ENCODE measurements around the gene RGMA. TPM values are rescaled to one million over a fixed set of nuclear protein-coding genes. Genes with fewer than 3 reads are reported as not detected.

Gene RGMA
- total and polyA plus RNA-seq, 2 donors (not counting 3 experiments of a cell fraction or from before 2014, with no cell fraction given): 0.06 to 0.13 TPM

DNA sequence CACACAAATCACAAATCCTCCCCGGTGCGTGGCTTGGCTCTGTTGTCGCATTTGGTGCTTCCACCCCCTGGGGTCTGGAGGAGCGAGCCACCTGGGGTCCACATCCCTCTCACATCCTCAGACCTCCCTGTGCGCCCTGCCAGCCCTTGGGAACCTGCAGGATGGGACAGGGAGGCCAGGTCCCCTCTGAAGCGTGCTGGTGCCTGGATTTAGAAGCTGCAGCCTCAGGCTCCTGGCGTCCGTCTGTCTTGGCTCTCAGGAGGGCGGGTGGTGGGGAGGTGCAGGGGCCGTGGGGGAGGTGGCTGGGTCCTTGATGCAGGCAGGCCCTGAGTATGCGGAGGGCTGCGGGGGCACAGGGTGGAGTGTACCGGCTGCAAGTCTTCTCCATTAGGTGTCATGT lies 38.4 kb downstream of the RGMA start:
- no peak overlapping the region for H2AFZ ChIP-seq (ENCODE audit: low read depth, low read length)
- no peak overlapping the region for H3K9ac ChIP-seq (replicated peaks; ENCODE audit: extremely low read depth, insufficient read depth, low read length)
- H3K4me3 ChIP-seq (replicated peaks in 1 of 3; ENCODE audit: insufficient read depth in 1 of 3, low read depth in 1 of 3, low read length in 3 of 3): no peak overlapping the region
- H3K27me3 ChIP-seq (ENCODE audit: control insufficient read depth in 2 of 2, insufficient read depth in 2 of 2, low read length in 2 of 2): no peaks in the 10 kb centered on the region
- no peak overlapping the region for H3K4me2 ChIP-seq (ENCODE audit: insufficient read depth, low read length)
- no peak for FAIRE-seq
- DNase-seq (ENCODE audit: low read depth, low spot score): no peak
- no peaks in the 10 kb centered on the region for H3K79me2 ChIP-seq (ENCODE audit: control insufficient read depth, insufficient read depth, low read length)
- H3K9me1 ChIP-seq (replicated peaks; ENCODE audit: control insufficient read depth, extremely low read depth, insufficient read depth, low read length): no peaks in the 10 kb centered on the region
- no peaks in the 10 kb centered on the region for H4K20me1 ChIP-seq (replicated peaks; ENCODE audit: control insufficient read depth, extremely low read depth, insufficient read depth, low read length)
- H3K27ac ChIP-seq (ENCODE audit: insufficient read depth, low read depth, low read length): no peak overlapping the region
- TF ChIP-seq FOS (IDR thresholded peaks at IDR 0.05; ENCODE audit: borderline replicate concordance, insufficient read depth, low read length): no peak
- no peak for TF ChIP-seq POLR2AphosphoS5 (IDR thresholded peaks at IDR 0.05; ENCODE audit: insufficient read depth, low read depth, low read length)
- TF ChIP-seq EZH2 (IDR thresholded peaks at IDR 0.05; ENCODE audit: borderline replicate concordance, low read depth, low read length, severe bottlenecking): no peak
- no peak for TF ChIP-seq GATA2 (IDR thresholded peaks at IDR 0.05; ENCODE audit: insufficient read depth, insufficient read length, low read depth, low read length)
- TF ChIP-seq JUN (IDR thresholded peaks at IDR 0.05; ENCODE audit: borderline replicate concordance, insufficient read depth, insufficient read length, low read depth): no peak
- no peak for TF ChIP-seq POLR2A (IDR thresholded peaks at IDR 0.05; ENCODE audit: low read depth, low read length)
- TF ChIP-seq, protein P1, sequence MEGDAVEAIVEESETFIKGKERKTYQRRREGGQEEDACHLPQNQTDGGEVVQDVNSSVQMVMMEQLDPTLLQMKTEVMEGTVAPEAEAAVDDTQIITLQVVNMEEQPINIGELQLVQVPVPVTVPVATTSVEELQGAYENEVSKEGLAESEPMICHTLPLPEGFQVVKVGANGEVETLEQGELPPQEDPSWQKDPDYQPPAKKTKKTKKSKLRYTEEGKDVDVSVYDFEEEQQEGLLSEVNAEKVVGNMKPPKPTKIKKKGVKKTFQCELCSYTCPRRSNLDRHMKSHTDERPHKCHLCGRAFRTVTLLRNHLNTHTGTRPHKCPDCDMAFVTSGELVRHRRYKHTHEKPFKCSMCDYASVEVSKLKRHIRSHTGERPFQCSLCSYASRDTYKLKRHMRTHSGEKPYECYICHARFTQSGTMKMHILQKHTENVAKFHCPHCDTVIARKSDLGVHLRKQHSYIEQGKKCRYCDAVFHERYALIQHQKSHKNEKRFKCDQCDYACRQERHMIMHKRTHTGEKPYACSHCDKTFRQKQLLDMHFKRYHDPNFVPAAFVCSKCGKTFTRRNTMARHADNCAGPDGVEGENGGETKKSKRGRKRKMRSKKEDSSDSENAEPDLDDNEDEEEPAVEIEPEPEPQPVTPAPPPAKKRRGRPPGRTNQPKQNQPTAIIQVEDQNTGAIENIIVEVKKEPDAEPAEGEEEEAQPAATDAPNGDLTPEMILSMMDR (IDR thresholded peaks at IDR 0.05; ENCODE audit: extremely low read depth in 1 of 2, insufficient read depth in 1 of 2, low read depth in 1 of 2, low read length in 2 of 2): no peak
- no peak for TF ChIP-seq MYC (IDR thresholded peaks at IDR 0.05; ENCODE audit: low read depth, low read length)
- TF ChIP-seq, protein P2, sequence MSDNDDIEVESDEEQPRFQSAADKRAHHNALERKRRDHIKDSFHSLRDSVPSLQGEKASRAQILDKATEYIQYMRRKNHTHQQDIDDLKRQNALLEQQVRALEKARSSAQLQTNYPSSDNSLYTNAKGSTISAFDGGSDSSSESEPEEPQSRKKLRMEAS (IDR thresholded peaks at IDR 0.05; ENCODE audit: insufficient read depth, insufficient read length): no peak
- H3K36me3 ChIP-seq (ENCODE audit: control insufficient read depth in 2 of 2, extremely low read depth in 1 of 2, insufficient read depth in 2 of 2, low read length in 2 of 2): no peaks in the 10 kb centered on the region
- ChIA-PET POLR2A (no interaction called here), CTCF (interaction anchor here (0.6 kb wide), 1 partner anchor 20 kb away, joined by 3 read pairs; no protein-coding TSS in a partner anchor)
- intact Hi-C loops (cut with micrococcal nuclease) (no loop called here), dilution Hi-C loops (cut with MboI; ENCODE audit: extremely low pct_ligation_motif_present, low sequenced_read_pairs) (no loop called here)
- no peaks in the 10 kb centered on the region for H3K4me1 ChIP-seq (ENCODE audit: control insufficient read depth, extremely low read depth, insufficient read depth, low read length)
- no peaks in the 10 kb centered on the region for H3K9me3 ChIP-seq (replicated peaks; ENCODE audit: control insufficient read depth, insufficient read depth, low read length)
- BruUV-seq (replicated peaks): no TSS peak
